Measurements from ENCODE around the gene RUNX2. TPM values are rescaled to one million over a fixed set of nuclear protein-coding genes. Genes with fewer than 3 reads are reported as not detected.

The RUNX2 gene
- total RNA-seq, 1 experiment from 2014 or later, result 7.0 TPM

DNA sequence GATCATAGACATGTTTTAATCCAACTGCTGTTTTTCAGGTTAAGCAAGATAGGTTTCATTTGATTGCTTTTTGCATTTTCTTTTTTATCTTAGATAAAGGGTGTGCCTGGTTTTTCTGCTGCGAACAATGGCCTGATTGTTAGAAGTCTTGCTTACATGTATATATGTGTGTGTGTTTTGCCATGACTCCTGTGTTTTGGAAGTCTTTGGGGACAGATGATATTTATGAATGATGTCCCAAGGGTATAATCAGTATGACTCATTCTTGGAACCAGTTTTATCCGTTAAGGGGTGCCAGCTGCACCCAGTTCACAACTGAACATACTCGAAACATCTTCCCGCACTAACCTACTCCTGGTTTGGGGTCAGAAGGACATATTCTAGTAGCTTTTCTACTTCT, 279.7 kb downstream of the RUNX2 start:
- H3K4me3 ChIP-seq (ENCODE audit: low read depth in 2 of 2, low read length in 2 of 2), result no peak overlapping the region

DNA sequence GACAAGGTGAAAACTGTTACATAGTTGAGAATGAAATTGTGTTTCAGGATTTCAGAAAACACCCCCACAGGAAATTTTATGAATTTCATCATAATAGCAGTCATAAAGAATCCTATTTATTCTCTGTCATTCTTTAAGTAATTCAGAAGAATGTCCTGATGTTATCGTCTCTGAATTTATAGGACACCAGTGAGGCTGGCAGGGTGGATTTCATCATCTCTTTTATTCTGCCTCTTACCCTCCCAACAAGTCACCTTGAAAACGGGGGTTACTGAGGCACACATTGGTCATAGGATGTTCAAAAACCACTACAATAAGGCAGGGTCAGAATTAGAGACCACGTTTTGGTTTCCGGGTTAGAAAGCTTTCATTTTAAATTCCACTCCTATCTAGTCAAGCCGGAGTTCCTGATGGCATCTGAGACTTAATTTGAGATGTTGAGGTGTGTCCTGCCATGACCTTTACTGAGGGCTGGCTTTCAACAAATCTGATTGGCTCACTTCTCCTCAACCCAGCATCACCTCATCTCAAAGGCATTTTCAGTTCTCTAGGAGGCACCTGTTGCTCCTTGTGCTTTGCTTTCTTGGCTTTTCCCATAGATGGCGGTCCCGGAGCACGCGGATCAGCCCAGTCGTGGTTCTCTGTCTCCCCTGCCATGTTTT, 280.3 kb downstream of the RUNX2 start:
- ATAC-seq, result no peak
- intact Hi-C loops (cut with micrococcal nuclease; ENCODE audit: unreplicated experiment) (no loop called here), in situ Hi-C loops (cut with HindIII; ENCODE audit: low pct_unique_long_range_greater_than_20kb, low sequenced_read_pairs) (no loop called here)
- no TSS peak for BruUV-seq (replicated peaks)
- H3K4me1 ChIP-seq (ENCODE audit: control insufficient read depth, insufficient read depth, low read length), result no peaks in the 10 kb centered on the region
- ChIA-PET CTCF (no interaction called here), POLR2A (no interaction called here)
- H3K36me3 ChIP-seq (ENCODE audit: control insufficient read depth, insufficient read depth, low read length), result no peaks in the 10 kb centered on the region
- no peak overlapping the region for H3K27ac ChIP-seq (ENCODE audit: low read length)
- no peak overlapping the region for H3K4me3 ChIP-seq (ENCODE audit: low read depth in 2 of 2, low read length in 2 of 2)
- H3K9me3 ChIP-seq (ENCODE audit: control insufficient read depth, insufficient read depth, low read depth, low read length), result no peaks in the 10 kb centered on the region
- no peaks in the 10 kb centered on the region for H3K27me3 ChIP-seq (ENCODE audit: control insufficient read depth, insufficient read depth, low read length)
- no peak for DNase-seq (ENCODE audit: low read depth, low spot score)
- no peak for TF ChIP-seq POLR2AphosphoS5 (IDR thresholded peaks at IDR 0.05; ENCODE audit: low read depth, low read length)

More for the DNA sequence above, 279.7 kb downstream of the RUNX2 start:
- ChIA-PET CTCF (no interaction called here), POLR2A (no interaction called here)
- ATAC-seq (no peak), DNase-seq (ENCODE audit: low read depth, low spot score) (no peak)
- BruUV-seq (replicated peaks), result no TSS peak
- H3K9me3 ChIP-seq (ENCODE audit: control insufficient read depth, insufficient read depth, low read depth, low read length), result no peaks in the 10 kb centered on the region
- TF ChIP-seq, protein P1, sequence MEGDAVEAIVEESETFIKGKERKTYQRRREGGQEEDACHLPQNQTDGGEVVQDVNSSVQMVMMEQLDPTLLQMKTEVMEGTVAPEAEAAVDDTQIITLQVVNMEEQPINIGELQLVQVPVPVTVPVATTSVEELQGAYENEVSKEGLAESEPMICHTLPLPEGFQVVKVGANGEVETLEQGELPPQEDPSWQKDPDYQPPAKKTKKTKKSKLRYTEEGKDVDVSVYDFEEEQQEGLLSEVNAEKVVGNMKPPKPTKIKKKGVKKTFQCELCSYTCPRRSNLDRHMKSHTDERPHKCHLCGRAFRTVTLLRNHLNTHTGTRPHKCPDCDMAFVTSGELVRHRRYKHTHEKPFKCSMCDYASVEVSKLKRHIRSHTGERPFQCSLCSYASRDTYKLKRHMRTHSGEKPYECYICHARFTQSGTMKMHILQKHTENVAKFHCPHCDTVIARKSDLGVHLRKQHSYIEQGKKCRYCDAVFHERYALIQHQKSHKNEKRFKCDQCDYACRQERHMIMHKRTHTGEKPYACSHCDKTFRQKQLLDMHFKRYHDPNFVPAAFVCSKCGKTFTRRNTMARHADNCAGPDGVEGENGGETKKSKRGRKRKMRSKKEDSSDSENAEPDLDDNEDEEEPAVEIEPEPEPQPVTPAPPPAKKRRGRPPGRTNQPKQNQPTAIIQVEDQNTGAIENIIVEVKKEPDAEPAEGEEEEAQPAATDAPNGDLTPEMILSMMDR (IDR thresholded peaks at IDR 0.05), result no peak
- TF ChIP-seq TCF7L2 (IDR thresholded peaks at IDR 0.05; ENCODE audit: low read depth, low read length) (no peak), SIN3A (IDR thresholded peaks at IDR 0.05; ENCODE audit: borderline replicate concordance, insufficient read depth, low read depth, low read length) (no peak), POLR2AphosphoS5 (IDR thresholded peaks at IDR 0.05; ENCODE audit: low read depth, low read length) (no peak)
- TF ChIP-seq, protein P2, sequence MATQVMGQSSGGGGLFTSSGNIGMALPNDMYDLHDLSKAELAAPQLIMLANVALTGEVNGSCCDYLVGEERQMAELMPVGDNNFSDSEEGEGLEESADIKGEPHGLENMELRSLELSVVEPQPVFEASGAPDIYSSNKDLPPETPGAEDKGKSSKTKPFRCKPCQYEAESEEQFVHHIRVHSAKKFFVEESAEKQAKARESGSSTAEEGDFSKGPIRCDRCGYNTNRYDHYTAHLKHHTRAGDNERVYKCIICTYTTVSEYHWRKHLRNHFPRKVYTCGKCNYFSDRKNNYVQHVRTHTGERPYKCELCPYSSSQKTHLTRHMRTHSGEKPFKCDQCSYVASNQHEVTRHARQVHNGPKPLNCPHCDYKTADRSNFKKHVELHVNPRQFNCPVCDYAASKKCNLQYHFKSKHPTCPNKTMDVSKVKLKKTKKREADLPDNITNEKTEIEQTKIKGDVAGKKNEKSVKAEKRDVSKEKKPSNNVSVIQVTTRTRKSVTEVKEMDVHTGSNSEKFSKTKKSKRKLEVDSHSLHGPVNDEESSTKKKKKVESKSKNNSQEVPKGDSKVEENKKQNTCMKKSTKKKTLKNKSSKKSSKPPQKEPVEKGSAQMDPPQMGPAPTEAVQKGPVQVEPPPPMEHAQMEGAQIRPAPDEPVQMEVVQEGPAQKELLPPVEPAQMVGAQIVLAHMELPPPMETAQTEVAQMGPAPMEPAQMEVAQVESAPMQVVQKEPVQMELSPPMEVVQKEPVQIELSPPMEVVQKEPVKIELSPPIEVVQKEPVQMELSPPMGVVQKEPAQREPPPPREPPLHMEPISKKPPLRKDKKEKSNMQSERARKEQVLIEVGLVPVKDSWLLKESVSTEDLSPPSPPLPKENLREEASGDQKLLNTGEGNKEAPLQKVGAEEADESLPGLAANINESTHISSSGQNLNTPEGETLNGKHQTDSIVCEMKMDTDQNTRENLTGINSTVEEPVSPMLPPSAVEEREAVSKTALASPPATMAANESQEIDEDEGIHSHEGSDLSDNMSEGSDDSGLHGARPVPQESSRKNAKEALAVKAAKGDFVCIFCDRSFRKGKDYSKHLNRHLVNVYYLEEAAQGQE (IDR thresholded peaks at IDR 0.05; ENCODE audit: insufficient read depth in 1 of 2, low read depth in 2 of 2, low read length in 1 of 2), result no peak
- intact Hi-C loops (cut with micrococcal nuclease; ENCODE audit: unreplicated experiment) (no loop called here), in situ Hi-C loops (cut with HindIII; ENCODE audit: low pct_unique_long_range_greater_than_20kb, low sequenced_read_pairs) (no loop called here)
- no peaks in the 10 kb centered on the region for H3K27me3 ChIP-seq (ENCODE audit: control insufficient read depth, insufficient read depth, low read length)
- no peaks in the 10 kb centered on the region for H3K36me3 ChIP-seq (ENCODE audit: control insufficient read depth, insufficient read depth, low read length)
- no peaks in the 10 kb centered on the region for H3K4me1 ChIP-seq (ENCODE audit: control insufficient read depth, insufficient read depth, low read length)
- H3K27ac ChIP-seq (ENCODE audit: low read length), result no peak overlapping the region

- Histone ChIP-seq H3K27me3 (ENCODE audit: control insufficient read depth, insufficient read depth, low read length) (no peaks in the 10 kb centered on the region), H3K4me3 (ENCODE audit: low read depth in 2 of 2, low read length in 2 of 2) (no peak overlapping the region), H3K9me3 (ENCODE audit: control insufficient read depth, insufficient read depth, low read depth, low read length) (no peaks in the 10 kb centered on the region), H3K27ac (ENCODE audit: low read length) (no peak overlapping the region), H3K4me1 (ENCODE audit: control insufficient read depth, insufficient read depth, low read length) (no peaks in the 10 kb centered on the region), H3K36me3 (ENCODE audit: control insufficient read depth, insufficient read depth, low read length) (no peaks in the 10 kb centered on the region)
- intact Hi-C loops (cut with micrococcal nuclease; ENCODE audit: unreplicated experiment) (no loop called here), in situ Hi-C loops (cut with HindIII; ENCODE audit: low pct_unique_long_range_greater_than_20kb, low sequenced_read_pairs) (no loop called here)
- POLR2A ChIA-PET, result no interaction called here
- no peak for ATAC-seq
- no TSS peak for BruUV-seq (replicated peaks)
- TF ChIP-seq SIN3A (IDR thresholded peaks at IDR 0.05; ENCODE audit: borderline replicate concordance, insufficient read depth, low read depth, low read length) (no peak), POLR2AphosphoS5 (IDR thresholded peaks at IDR 0.05; ENCODE audit: low read depth, low read length) (no peak)
- TF ChIP-seq, protein P2 (IDR thresholded peaks at IDR 0.05; ENCODE audit: insufficient read depth in 1 of 2, low read depth in 2 of 2, low read length in 1 of 2), result no peak
- TF ChIP-seq, protein P1 (IDR thresholded peaks at IDR 0.05), result no peak
- no peak for DNase-seq (ENCODE audit: low read depth, low spot score)
- CTCF ChIA-PET, result no interaction called here
These were observed 281.1 kb downstream of the RUNX2 start for GRCh38 chr6:45609141-45609638.
